Activated B cell treated with CpG ODN at 0.5 μM for 24 hours (primary cell): ENCODE results near the gene SSBP2. TPM values are rescaled to one million over a fixed set of nuclear protein-coding genes. Genes with fewer than 3 reads are reported as not detected.

Experiments used
- ATAC-seq: fragments of 200-7000 bp; cut with Tn5 transposase; one replicate; pipeline ENCODE4 v1.10.0; 2021; ENCODE audit warnings: low read depth, mild to moderate bottlenecking, moderate library complexity
- CTCF ChIA-PET: fragments of 350-600 bp; sonication (Branson Sonifier 250); formaldehyde crosslinking; loops from one replicate; lab custom pipeline; 2021; ENCODE audit warnings: antibody characterized with exemption; lab: Charles Lee
- POLR2A ChIA-PET: fragments of 350-600 bp; sonication (Branson Sonifier 250); formaldehyde crosslinking; loops from one replicate; lab custom pipeline; 2021; ENCODE audit warnings: antibody characterized with exemption; lab: Charles Lee
- DNase-seq: peaks from one replicate; pipeline ENCODE4 v3.0.0; 2022
- H3K27ac Mint-ChIP-seq: one replicate; pipeline ENCODE4 v1.8.0; 2020; ENCODE audit warnings: mixed read lengths
- H3K27me3 Mint-ChIP-seq: one replicate; pipeline ENCODE4 v1.8.0; 2021; ENCODE audit warnings: mixed read lengths
- H3K36me3 Mint-ChIP-seq: one replicate; pipeline ENCODE4 v1.8.0; 2021; ENCODE audit warnings: low read depth, mixed read lengths
- H3K4me1 Mint-ChIP-seq: one replicate; pipeline ENCODE4 v1.8.0; 2021; ENCODE audit warnings: mixed read lengths
- H3K4me3 Mint-ChIP-seq: one replicate; pipeline ENCODE4 v1.8.0; 2020; ENCODE audit warnings: mild to moderate bottlenecking, mixed read lengths
- H3K9me3 Mint-ChIP-seq: one replicate; pipeline ENCODE4 v1.8.0; 2020; ENCODE audit warnings: mixed read lengths
- CTCF ChIP-seq: fragments of 200-600 bp; IDR thresholded peaks from one replicate; pipeline ENCODE4 v1.8.0; 2022; ENCODE audit warnings: antibody characterized with exemption, mild to moderate bottlenecking
- intact Hi-C: fragments of 100-400 bp; cut with micrococcal nuclease; formaldehyde crosslinking; loops from one replicate; pipeline ENCODE4 v1.15.1; 2024
- total RNA-seq: library from RNA; stranded (reverse); gene quantifications from 2 replicates; pipeline ENCODE4 v1.2.3, GENCODE V29; 2022

The SSBP2 gene
- total RNA-seq, 1 donor from 2014 or later, result 26.2 TPM

- Mint-ChIP-seq H3K36me3 (no peaks in the 10 kb centered on the region), H3K27ac (no peak overlapping the region), H3K4me1 (peaks cover 13% of the 10 kb centered on the region), H3K27me3 (peaks cover 42% of the 10 kb centered on the region), H3K4me3 (no peak overlapping the region), H3K9me3 (peaks cover 4% of the 10 kb centered on the region)
- intact Hi-C loops, result no loop called here
- TF ChIP-seq CTCF, result no peak
- DNase-seq (no peak), ATAC-seq (no peak)
- POLR2A ChIA-PET, result no interaction called here
- CTCF ChIA-PET, result no interaction called here
Observed at GRCh38 chr5:81395262-81395661, 355.6 kb downstream of the SSBP2 start.

GRCh38 chr5:81393783-81394718, 356.8 kb downstream of the SSBP2 start, which contains the start of gene ACOT12:
Gene ACOT12, minus strand, starts transcription at chr5:81394134. Its CDS starts 20 bp downstream, at chr5:81394114.
- ChIA-PET POLR2A (no interaction called here), CTCF (no interaction called here)
- Mint-ChIP-seq H3K27ac (no peak within 1 kb of the TSS), H3K4me1 (peaks cover 9% of the 10 kb centered on the region), H3K9me3 (peaks cover 4% of the 10 kb centered on the region), H3K36me3 (no peaks in the 10 kb centered on the region), H3K4me3 (no peak within 1 kb of the TSS), H3K27me3 (peaks cover 42% of the 10 kb centered on the region)
- DNase-seq, result no peak
- no peak for ATAC-seq
- intact Hi-C loops, result no loop called here
- TF ChIP-seq CTCF, result no peak

- peaks cover 4% of the 10 kb centered on the region for H3K9me3 Mint-ChIP-seq
- H3K4me3 Mint-ChIP-seq, result no peak overlapping the region
- no peak for DNase-seq
- H3K27ac Mint-ChIP-seq, result no peak overlapping the region
- H3K36me3 Mint-ChIP-seq, result no peaks in the 10 kb centered on the region
- peaks cover 40% of the 10 kb centered on the region for H3K27me3 Mint-ChIP-seq
- ATAC-seq, result no peak
- no peak for TF ChIP-seq CTCF
- POLR2A ChIA-PET, result no interaction called here
- CTCF ChIA-PET, result no interaction called here
- intact Hi-C loops, result no loop called here
- peaks cover 9% of the 10 kb centered on the region for H3K4me1 Mint-ChIP-seq
Observed at GRCh38 chr5:81393430-81393782, 357.5 kb downstream of the SSBP2 start.

- ChIA-PET CTCF (no interaction called here), POLR2A (no interaction called here)
- H3K27me3 Mint-ChIP-seq, result peaks cover 22% of the 10 kb centered on the region
- ATAC-seq, result no peak
- TF ChIP-seq CTCF, result no peak
- no peak overlapping the region for H3K27ac Mint-ChIP-seq
- no peaks in the 10 kb centered on the region for H3K9me3 Mint-ChIP-seq
- H3K4me3 Mint-ChIP-seq, result no peak overlapping the region
- no peaks in the 10 kb centered on the region for H3K36me3 Mint-ChIP-seq
- intact Hi-C loops, result no loop called here
- peaks cover 5% of the 10 kb centered on the region for H3K4me1 Mint-ChIP-seq
- no peak for DNase-seq
Observed at GRCh38 chr5:81389025-81389424, 361.9 kb downstream of the SSBP2 start.

GRCh38 chr5:81388169-81388568, 362.7 kb downstream of the SSBP2 start:
- Mint-ChIP-seq H3K4me1 (no peaks in the 10 kb centered on the region), H3K27me3 (peaks cover 17% of the 10 kb centered on the region), H3K27ac (no peak overlapping the region), H3K36me3 (no peaks in the 10 kb centered on the region), H3K9me3 (no peaks in the 10 kb centered on the region), H3K4me3 (no peak overlapping the region)
- ChIA-PET POLR2A (no interaction called here), CTCF (no interaction called here)
- TF ChIP-seq CTCF, result no peak
- ATAC-seq (no peak), DNase-seq (no peak)
- intact Hi-C loops, result no loop called here
